HepG2 (cell line): Measurements from ENCODE around the gene ZKSCAN3. TPM values are rescaled to one million over a fixed set of nuclear protein-coding genes. Genes with fewer than 3 reads are reported as not detected.

Experiments used
- ATAD3A ChIP-seq: sonication (generic); formaldehyde crosslinking; IDR thresholded peaks from 2 replicates; pipeline ENCODE4 v1.4.0; 2020; ENCODE audit warnings: missing genetic modification reagents
- BRD4 ChIP-seq: sonication (generic); formaldehyde crosslinking; IDR thresholded peaks from 2 replicates; pipeline ENCODE4 v1.4.0; 2020; ENCODE audit warnings: missing genetic modification reagents
- ETV5 ChIP-seq: IDR thresholded peaks from 2 replicates; pipeline ENCODE4 v1.6.1; 2018; ENCODE audit warnings: missing biosample characterization, missing genetic modification reagents, inconsistent platforms, borderline replicate concordance
- JUN ChIP-seq: sonication (generic); formaldehyde crosslinking; IDR thresholded peaks from 2 replicates; pipeline ENCODE4 v1.4.0; 2020; ENCODE audit warnings: mild to moderate bottlenecking, missing genetic modification reagents
- JUNB ChIP-seq: sonication (generic); formaldehyde crosslinking; IDR thresholded peaks from 2 replicates; pipeline ENCODE4 v1.8.0; 2022; ENCODE audit warnings: missing genetic modification reagents, mild to moderate bottlenecking, borderline replicate concordance
- KAT7 ChIP-seq: IDR thresholded peaks from 2 replicates; pipeline ENCODE4 v1.6.1; 2018; ENCODE audit warnings: borderline replicate concordance, missing compliant biosample characterization
- LRRFIP1 ChIP-seq: sonication (generic); formaldehyde crosslinking; conservative IDR thresholded peaks from 2 replicates; pipeline ENCODE4 v1.4.0; 2020; ENCODE audit warnings: missing genetic modification reagents
- MXI1 ChIP-seq: IDR thresholded peaks from 3 replicates; pipeline ENCODE4 v1.6.1; 2012; ENCODE audit warnings: low read depth, low read length, inconsistent platforms, borderline replicate concordance
- PBX3 ChIP-seq: sonication (generic); formaldehyde crosslinking; IDR thresholded peaks from 2 replicates; pipeline ENCODE4 v1.8.1; 2023; ENCODE audit warnings: missing genetic modification reagents, inconsistent platforms, borderline replicate concordance
- RORA ChIP-seq: sonication (generic); formaldehyde crosslinking; IDR thresholded peaks from 2 replicates; pipeline ENCODE4 v1.5.0; 2020; ENCODE audit warnings: mild to moderate bottlenecking, missing genetic modification reagents, moderate library complexity
- THAP7 ChIP-seq: sonication (generic); formaldehyde crosslinking; IDR thresholded peaks from 2 replicates; pipeline ENCODE4 v1.8.1; 2023; ENCODE audit warnings: mild to moderate bottlenecking, missing genetic modification reagents
- ZBTB37 ChIP-seq: sonication (generic); formaldehyde crosslinking; IDR thresholded peaks from 2 replicates; pipeline ENCODE4 v1.4.0; 2020; ENCODE audit warnings: mild to moderate bottlenecking, missing genetic modification reagents
- ZMAT5 ChIP-seq: sonication (generic); formaldehyde crosslinking; IDR thresholded peaks from 2 replicates; pipeline ENCODE4 v1.5.0; 2020; ENCODE audit warnings: mild to moderate bottlenecking, low read depth, missing genetic modification reagents, borderline replicate concordance
- ZMYM2 ChIP-seq: sonication (generic); formaldehyde crosslinking; IDR thresholded peaks from 2 replicates; pipeline ENCODE4 v1.8.0; 2022; ENCODE audit warnings: mild to moderate bottlenecking, missing genetic modification reagents
- ZNF460 ChIP-seq: sonication (generic); formaldehyde crosslinking; IDR thresholded peaks from 2 replicates; pipeline ENCODE4 v1.5.1; 2020; ENCODE audit warnings: missing genetic modification reagents, mild to moderate bottlenecking, borderline replicate concordance
- ZNF562 ChIP-seq: sonication (generic); formaldehyde crosslinking; IDR thresholded peaks from 2 replicates; pipeline ENCODE4 v1.8.0; 2022; ENCODE audit warnings: missing genetic modification reagents, borderline replicate concordance
- ZNF747 ChIP-seq: sonication (generic); formaldehyde crosslinking; IDR thresholded peaks from 2 replicates; pipeline ENCODE4 v1.8.1; 2023; ENCODE audit warnings: missing genetic modification reagents, mild to moderate bottlenecking, borderline replicate concordance
- ZNF766 ChIP-seq: sonication (generic); formaldehyde crosslinking; IDR thresholded peaks from 2 replicates; pipeline ENCODE4 v1.5.0; 2020; ENCODE audit warnings: missing genetic modification reagents, borderline replicate concordance
- ZXDC ChIP-seq: sonication (generic); formaldehyde crosslinking; IDR thresholded peaks from 2 replicates; pipeline ENCODE4 v1.5.0; 2020; ENCODE audit warnings: mild to moderate bottlenecking, missing genetic modification reagents
- polyA plus RNA-seq, 8 experiments: library from polyadenylated mRNA; depleted of rRNA in 3 of 8; stranded (reverse) in 7 of 8; unstranded in 1 of 8; fragments of >200 nt; fragmentation: Illumina TruSeq in 4 of 8; extraction: Trizol in 4 of 8; gene quantifications; 2 replicates each; pipeline versions ENCODE4 v1.2.1 to v1.2.3, GENCODE V29; 2011 to 2016; ENCODE audit warnings: low read depth in 4 of 8, missing spikeins in 1 of 8, mixed read lengths in 1 of 8; ENCODE audit not compliant: insufficient read depth in 1 of 8
- total RNA-seq, 5 experiments: library from RNA; depleted of rRNA; stranded (reverse); fragments of >200 nt; fragmentation: Illumina TruSeq; extraction: Trizol; gene quantifications; 2 replicates each; pipeline ENCODE4 v1.2.3, GENCODE V29; 2016; ENCODE audit warnings: low read depth in 1 of 5

ZKSCAN3 gene
- total and polyA plus RNA-seq, 2 of the 13 experiments (the other 11 are each of a cell fraction or from before 2014, with no cell fraction given), result 3.3 to 7.4 TPM

- TF ChIP-seq ZNF766 (CRISPR knock-in tag), result peak; percentile 74; the same call in 1 of the 2 replicates
- TF ChIP-seq BRD4 (CRISPR knock-in tag), result peak; percentile 96
- peak; percentile 99; the same call in 1 of the 2 replicates for TF ChIP-seq ZNF747 (CRISPR knock-in tag)
- no peak for TF ChIP-seq MXI1
- no peak for TF ChIP-seq RORA (CRISPR knock-in tag)
- TF ChIP-seq ATAD3A (CRISPR knock-in tag), result no peak
- peak; percentile 98 for TF ChIP-seq KAT7 (CRISPR knock-in tag)
- peak; percentile 83; the same call in 1 of the 2 replicates for TF ChIP-seq ZXDC (CRISPR knock-in tag)
- TF ChIP-seq ZNF562 (CRISPR knock-in tag), result no peak
- no peak for TF ChIP-seq LRRFIP1 (CRISPR knock-in tag)
- TF ChIP-seq JUNB (CRISPR knock-in tag), result no peak
- peak; percentile 87 for TF ChIP-seq ZMYM2
- peak; percentile 55; the same call in 1 of the 2 replicates for TF ChIP-seq JUN (CRISPR knock-in tag)
- TF ChIP-seq ZNF460 (CRISPR knock-in tag), result peak; percentile 39; the same call in 1 of the 2 replicates
- TF ChIP-seq ZMAT5, result no peak; the same call in 1 of the 2 replicates
- TF ChIP-seq THAP7 (CRISPR knock-in tag), result 0 out of 2 replicates have a peak, but pooled peaks have one; percentile 88
- peak; percentile 77; the same call in 1 of the 2 replicates for TF ChIP-seq ZBTB37
- TF ChIP-seq PBX3 (CRISPR knock-in tag), result no peak
- peak; percentile 96 for TF ChIP-seq ETV5
These were observed 49.8 kb downstream of the ZKSCAN3 start, which contains the start of gene ZSCAN12 (continued) for GRCh38 chr6:28399350-28400121.
